ENCODE measurements around the gene SPATA9. TPM values are rescaled to one million over a fixed set of nuclear protein-coding genes. Genes with fewer than 3 reads are reported as not detected.

Gene SPATA9
- not detected for total RNA-seq
- under 1 TPM; 0.13 to 0.59 TPM for polyA plus RNA-seq
- long read RNA-seq, donor 1, partial matches to known transcripts: 0 of 1 reads
- long read RNA-seq, donor 1, other reads (novel, unspliced or antisense): 1 of 1 reads
- long read RNA-seq, donor 2: 0 reads
- long read RNA-seq, donor 3: 0 reads

GRCh38 chr5:95682891-95683290, at the start of gene SPATA9:
Gene SPATA9 (minus strand): TSS chr5:95682991. CDS start chr5:95682854, 137 bp downstream.
- no peaks in the 10 kb centered on the region for H3K36me3 ChIP-seq
- peaks cover 0 to 3% (median 0%) of the 10 kb centered on the region in 9 donors for H3K4me1 ChIP-seq
- intact Hi-C loops (cut with DNase I): no loop called here
- no peak for DNase-seq
- ATAC-seq: no peak
- no peaks in the 10 kb centered on the region for H3K9me3 ChIP-seq
- no peaks in the 10 kb centered on the region for H3K27me3 ChIP-seq
- no peak within 1 kb of the TSS for H3K4me3 ChIP-seq
- no peak within 1 kb of the TSS for H3K27ac ChIP-seq
- TF ChIP-seq, protein P1, sequence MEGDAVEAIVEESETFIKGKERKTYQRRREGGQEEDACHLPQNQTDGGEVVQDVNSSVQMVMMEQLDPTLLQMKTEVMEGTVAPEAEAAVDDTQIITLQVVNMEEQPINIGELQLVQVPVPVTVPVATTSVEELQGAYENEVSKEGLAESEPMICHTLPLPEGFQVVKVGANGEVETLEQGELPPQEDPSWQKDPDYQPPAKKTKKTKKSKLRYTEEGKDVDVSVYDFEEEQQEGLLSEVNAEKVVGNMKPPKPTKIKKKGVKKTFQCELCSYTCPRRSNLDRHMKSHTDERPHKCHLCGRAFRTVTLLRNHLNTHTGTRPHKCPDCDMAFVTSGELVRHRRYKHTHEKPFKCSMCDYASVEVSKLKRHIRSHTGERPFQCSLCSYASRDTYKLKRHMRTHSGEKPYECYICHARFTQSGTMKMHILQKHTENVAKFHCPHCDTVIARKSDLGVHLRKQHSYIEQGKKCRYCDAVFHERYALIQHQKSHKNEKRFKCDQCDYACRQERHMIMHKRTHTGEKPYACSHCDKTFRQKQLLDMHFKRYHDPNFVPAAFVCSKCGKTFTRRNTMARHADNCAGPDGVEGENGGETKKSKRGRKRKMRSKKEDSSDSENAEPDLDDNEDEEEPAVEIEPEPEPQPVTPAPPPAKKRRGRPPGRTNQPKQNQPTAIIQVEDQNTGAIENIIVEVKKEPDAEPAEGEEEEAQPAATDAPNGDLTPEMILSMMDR (IDR thresholded peaks at IDR 0.05): no peak
- WGBS, 2 donors: 87 to 95% methylated on average over 1 of the region's 1 CpG

GRCh38 chr5:95731571-95732554, 49.1 kb upstream of the SPATA9 start:
- ATAC-seq (peak; percentile 17 to 68 (median 33)), DNase-seq (peak; percentile 46 to 66)
- H3K4me1 ChIP-seq: peaks cover 0 to 75% (median 48%) of the 10 kb centered on the region in 9 donors
- peaks cover 0 to 9% (median 0%) of the 10 kb centered on the region in 7 donors for H3K27me3 ChIP-seq
- H3K36me3 ChIP-seq: peaks cover 0 to 13% (median 0%) of the 10 kb centered on the region in 9 donors
- intact Hi-C loops (cut with DNase I): loop anchor here in 9 of 10 donors (2.0 to 10.0 kb wide), 7 partner anchors 40 to 115 kb away; partner anchors contain the start of gene RFESD (in 3 of the 9)
- peak overlapping the region; percentile 79 to 98 (median 93) for H3K27ac ChIP-seq
- no peaks in the 10 kb centered on the region for H3K9me3 ChIP-seq
- H3K4me3 ChIP-seq: peak overlapping the region; percentile 56 to 84 (median 78)
- WGBS, 2 donors: 1 to 2% methylated on average over 51 to 64 of the region's 64 CpGs
- TF ChIP-seq, protein P1 (IDR thresholded peaks at IDR 0.05): peak in 1 of 9 donors; percentile 4

DNA sequence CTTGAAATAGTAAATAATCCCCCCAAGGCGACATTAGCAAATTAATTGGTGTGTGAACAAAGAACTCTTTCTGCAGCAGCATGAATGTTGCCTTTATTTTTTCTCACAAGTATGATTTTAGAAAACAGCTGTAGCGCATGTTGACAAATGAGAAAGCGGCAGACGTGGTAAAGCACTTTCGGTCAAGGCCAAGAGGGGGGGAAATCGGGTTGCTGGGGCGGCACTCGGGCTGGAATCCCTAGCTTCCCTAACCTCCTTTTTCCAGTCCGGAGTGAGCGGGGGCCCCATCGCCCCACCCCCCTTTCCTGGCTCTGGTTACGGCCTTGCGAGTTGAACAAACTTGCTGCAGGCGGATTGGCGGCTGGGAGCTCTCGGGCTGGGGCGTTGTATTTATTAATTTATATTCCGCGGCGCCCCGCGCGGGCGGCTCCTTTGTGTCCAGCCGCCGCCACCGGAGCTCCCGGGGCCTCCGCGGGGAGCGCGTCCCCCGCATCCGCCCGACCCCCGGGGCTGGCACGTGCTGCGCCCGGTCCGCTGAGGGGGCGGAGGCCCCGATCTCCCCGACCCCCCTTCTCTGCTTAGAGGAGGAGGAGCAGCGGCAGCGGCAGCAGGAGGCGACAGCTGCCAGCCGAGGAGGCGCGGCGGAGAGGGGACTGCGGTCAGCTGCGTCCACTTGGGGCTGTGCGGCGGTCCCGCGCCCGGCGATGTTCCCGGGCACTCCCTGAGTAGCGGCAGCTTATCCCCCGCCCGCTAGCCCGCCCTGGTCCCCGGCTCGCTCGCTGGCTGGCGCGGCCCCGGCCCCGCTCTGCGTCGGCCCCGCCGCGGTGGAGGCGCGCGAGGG, 48.2 kb upstream of the SPATA9 start, which contains the start of gene RHOBTB3:
Gene RHOBTB3 (plus strand): TSS at position 607 of the 841 bp plus-strand sequence. CDS start 347 bp downstream, outside the sequence.
- 0 to 1% methylated on average over 72 to 77 of the region's 78 CpGs for WGBS, 2 donors
- no peaks in the 10 kb centered on the region for H3K9me3 ChIP-seq
- peaks cover 0 to 6% (median 0%) of the 10 kb centered on the region in 9 donors for H3K36me3 ChIP-seq
- peak within 1 kb of the TSS; percentile 79 to 98 (median 93) for H3K27ac ChIP-seq
- TF ChIP-seq, protein P1 (IDR thresholded peaks at IDR 0.05): peak in 1 of 9 donors; percentile 25
- ATAC-seq (peak; percentile 74 to 88 (median 78)), DNase-seq (peak; percentile 90 to 91)
- peaks cover 0 to 75% (median 48%) of the 10 kb centered on the region in 9 donors for H3K4me1 ChIP-seq
- H3K4me3 ChIP-seq: peak within 1 kb of the TSS; percentile 56 to 84 (median 78)
- intact Hi-C loops (cut with DNase I): loop anchor here in 9 of 10 donors (2.0 to 10.0 kb wide), 7 partner anchors 41 to 116 kb away; partner anchors contain the start of gene RFESD (in 3 of the 9)
- peaks cover 0 to 9% (median 0%) of the 10 kb centered on the region in 7 donors for H3K27me3 ChIP-seq
